Endodermal cell (in vitro differentiated cells): ENCODE results near the gene SIRT7. TPM values are rescaled to one million over a fixed set of nuclear protein-coding genes. Genes with fewer than 3 reads are reported as not detected.
"Not testable (repeated sequence)": the region's sequence is repeated elsewhere in the genome, so short reads cannot be mapped to it uniquely, and the experiment has no call there.

Experiments
- DNase-seq: peaks from one replicate; pipeline ENCODE4 v3.0.0-alpha.2; 2017
- H3K27ac ChIP-seq: 2 replicates; pipeline ENCODE4 v1.5.1; 2013; ENCODE audit warnings: mild to moderate bottlenecking, low read depth, low read length, moderate library complexity
- H3K27me3 ChIP-seq: 2 replicates; pipeline ENCODE4 v1.6.1; 2013; ENCODE audit warnings: mild to moderate bottlenecking, low read length, moderate library complexity; ENCODE audit not compliant: insufficient read depth, control insufficient read depth, poor library complexity, severe bottlenecking
- H3K36me3 ChIP-seq: 2 replicates; pipeline ENCODE4 v1.7.0; 2013; ENCODE audit warnings: mild to moderate bottlenecking, low read length, moderate library complexity; ENCODE audit not compliant: control insufficient read depth, insufficient read depth
- H3K4me1 ChIP-seq: one replicate; pipeline ENCODE4 v1.7.0; 2013; ENCODE audit warnings: low read length; ENCODE audit not compliant: control insufficient read depth, insufficient read depth
- H3K4me3 ChIP-seq: 2 replicates; pipeline ENCODE4 v1.5.1; 2013; ENCODE audit warnings: mild to moderate bottlenecking, low read length, moderate library complexity
- H3K9ac ChIP-seq: 2 replicates; pipeline ENCODE4 v1.6.1; 2013; ENCODE audit warnings: mild to moderate bottlenecking, low read length, moderate library complexity; ENCODE audit not compliant: poor library complexity, severe bottlenecking; ENCODE audit errors: extremely low read depth
- H3K9me3 ChIP-seq: 2 replicates; pipeline ENCODE4 v1.6.1; 2013; ENCODE audit warnings: mild to moderate bottlenecking, low read length, moderate library complexity; ENCODE audit not compliant: control insufficient read depth
- H3K27ac Mint-ChIP-seq: 2 replicates; pipeline ENCODE4 v1.8.0; 2020; ENCODE audit warnings: mixed read lengths
- H3K27me3 Mint-ChIP-seq: 2 replicates; pipeline ENCODE4 v1.8.0; 2021; ENCODE audit warnings: mild to moderate bottlenecking, mixed read lengths; ENCODE audit not compliant: insufficient read depth
- H3K36me3 Mint-ChIP-seq: 2 replicates; pipeline ENCODE4 v1.8.0; 2020; ENCODE audit warnings: low read depth, mixed read lengths
- H3K4me1 Mint-ChIP-seq: 2 replicates; pipeline ENCODE4 v1.8.0; 2020; ENCODE audit warnings: mixed read lengths
- H3K4me3 Mint-ChIP-seq: 2 replicates; pipeline ENCODE4 v1.8.0; 2020; ENCODE audit warnings: mild to moderate bottlenecking, moderate library complexity, mixed read lengths
- H3K9me3 Mint-ChIP-seq: 2 replicates; pipeline ENCODE4 v1.8.0; 2020; ENCODE audit warnings: mild to moderate bottlenecking, mixed read lengths
- CTCF ChIP-seq: fragments of 200-600 bp; sonication (generic); conservative IDR thresholded peaks from 2 replicates; pipeline ENCODE4 v1.5.0; 2021; ENCODE audit warnings: antibody characterized with exemption, mild to moderate bottlenecking
- WGBS, 2 experiments: methylation state at CpG; one replicate each; pipeline versions ENCODE4 v1.1.5 to v1.1.7; 2013; ENCODE audit warnings: missing lambda C conversion rate in 2 of 2, mixed read lengths in 1 of 2; ENCODE audit not compliant: insufficient coverage in 1 of 2, insufficient read length in 1 of 2; 5-methylcytosine and 5-hydroxymethylcytosine counted together
- total RNA-seq, 2 donors: library from RNA; stranded (reverse); fragmentation: NEBNext Ultra II Directional in 1 of 2; extraction: Animal tissue kit (Norgen Biotek cat#: 25700) in 1 of 2; gene quantifications; 2 replicates in 1 of 2; 3 replicates in 1 of 2; pipeline ENCODE4 v1.2.1, GENCODE V29; 2021

SIRT7 gene
- total RNA-seq, 2 donors from 2014 or later: 21.8 to 22.1 TPM

- H3K4me1 Mint-ChIP-seq: no peaks in the 10 kb centered on the region
- H3K27ac ChIP-seq: no peak overlapping the region
- H3K27me3 Mint-ChIP-seq: peaks cover 29% of the 10 kb centered on the region
- H3K36me3 ChIP-seq: no peaks in the 10 kb centered on the region
- H3K27me3 ChIP-seq: peaks cover 30% of the 10 kb centered on the region
- H3K27ac Mint-ChIP-seq: no peak overlapping the region
- H3K4me3 ChIP-seq: no peak overlapping the region
- no peaks in the 10 kb centered on the region for H3K36me3 Mint-ChIP-seq
- H3K9ac ChIP-seq: no peak overlapping the region
- no peaks in the 10 kb centered on the region for H3K9me3 Mint-ChIP-seq
- H3K9me3 ChIP-seq: no peaks in the 10 kb centered on the region
- H3K4me3 Mint-ChIP-seq: no peak overlapping the region
- TF ChIP-seq CTCF: no peak
- 93 to 98% methylated on average over 10 to 26 of the region's 26 CpGs for WGBS, 2 experiments
- no peak for DNase-seq
- no peaks in the 10 kb centered on the region for H3K4me1 ChIP-seq
Observed at GRCh38 chr17:81955058-81955681, 37.2 kb upstream of the SIRT7 start.

- H3K4me1 Mint-ChIP-seq: no peaks in the 10 kb centered on the region
- no peak overlapping the region for H3K4me3 Mint-ChIP-seq
- no peaks in the 10 kb centered on the region for H3K4me1 ChIP-seq
- 92 to 93% methylated on average over 8 to 19 of the region's 19 CpGs for WGBS, 2 experiments
- H3K9me3 Mint-ChIP-seq: no peaks in the 10 kb centered on the region
- H3K27me3 ChIP-seq: peaks cover 22% of the 10 kb centered on the region
- H3K36me3 Mint-ChIP-seq: no peaks in the 10 kb centered on the region
- H3K4me3 ChIP-seq: no peak overlapping the region
- H3K9me3 ChIP-seq: no peaks in the 10 kb centered on the region
- no peak overlapping the region for H3K27ac Mint-ChIP-seq
- peaks cover 29% of the 10 kb centered on the region for H3K27me3 Mint-ChIP-seq
- no peaks in the 10 kb centered on the region for H3K36me3 ChIP-seq
- no peak overlapping the region for H3K27ac ChIP-seq
- TF ChIP-seq CTCF: no peak
- no peak overlapping the region for H3K9ac ChIP-seq
- DNase-seq: peak; percentile 40
Observed at GRCh38 chr17:81954131-81955057, 36.4 kb upstream of the SIRT7 start.

GRCh38 chr17:81953443-81953842 is 35.5 kb upstream of the SIRT7 start:
- H3K9me3 ChIP-seq, H3K4me3 ChIP-seq, H3K4me3 Mint-ChIP-seq, H3K27ac ChIP-seq, H3K4me1 Mint-ChIP-seq, H3K9ac ChIP-seq, DNase-seq, H3K36me3 ChIP-seq, H3K27ac Mint-ChIP-seq, H3K9me3 Mint-ChIP-seq, H3K4me1 ChIP-seq, H3K36me3 Mint-ChIP-seq: not testable (repeated sequence)
- peaks cover 13% of the 10 kb centered on the region for H3K27me3 ChIP-seq
- H3K27me3 Mint-ChIP-seq: peaks cover 20% of the 10 kb centered on the region
- WGBS, 2 experiments: 72 to 80% methylated on average over 5 of the region's 5 CpGs
